H9 (cell line): ENCODE data around the gene HECA. TPM values are rescaled to one million over a fixed set of nuclear protein-coding genes. Genes with fewer than 3 reads are reported as not detected.

ENCODE experiments used
- DNase-seq: peaks from one replicate; pipeline ENCODE4 v3.0.0-alpha.2; 2017
- H2AFZ ChIP-seq: one replicate; pipeline ENCODE4 v1.6.1; 2013; ENCODE audit warnings: mild to moderate bottlenecking, low read length, control low read depth, moderate library complexity
- H2AK5ac ChIP-seq: 2 replicates; pipeline ENCODE4 v1.6.1; 2013; ENCODE audit warnings: low read length, control low read depth, mixed read lengths; ENCODE audit not compliant: insufficient read length
- H2BK120ac ChIP-seq: one replicate; pipeline ENCODE4 v1.6.1; 2013; ENCODE audit warnings: low read depth, mild to moderate bottlenecking, low read length, control low read depth, inconsistent platforms; ENCODE audit not compliant: poor library complexity, severe bottlenecking
- H2BK12ac ChIP-seq: 2 replicates; pipeline ENCODE4 v1.6.1; 2013; ENCODE audit warnings: low read length, control low read depth, mixed read lengths, low read depth; ENCODE audit not compliant: insufficient read length
- H2BK15ac ChIP-seq: 2 replicates; pipeline ENCODE4 v1.6.1; 2013; ENCODE audit warnings: low read depth, low read length, control low read depth
- H2BK20ac ChIP-seq: one replicate; pipeline ENCODE4 v1.6.1; 2013; ENCODE audit warnings: low read depth, mild to moderate bottlenecking, low read length, control low read depth, inconsistent platforms; ENCODE audit not compliant: poor library complexity, severe bottlenecking
- H2BK5ac ChIP-seq: 2 replicates; pipeline ENCODE4 v1.6.1; 2013; ENCODE audit warnings: low read length, control low read depth, mixed read lengths; ENCODE audit not compliant: insufficient read length
- H3K14ac ChIP-seq: 2 replicates; pipeline ENCODE4 v1.6.1; 2013; ENCODE audit warnings: low read length, control low read depth; ENCODE audit not compliant: insufficient read depth
- H3K18ac ChIP-seq: 2 replicates; pipeline ENCODE4 v1.6.1; 2013; ENCODE audit warnings: low read depth, mild to moderate bottlenecking, mixed read lengths, low read length, control low read depth; ENCODE audit not compliant: insufficient read length
- H3K23ac ChIP-seq: 2 replicates; pipeline ENCODE4 v1.6.1; 2013; ENCODE audit warnings: low read length, control low read depth, mixed read lengths, low read depth; ENCODE audit not compliant: insufficient read length
- H3K23me2 ChIP-seq: 2 replicates; pipeline ENCODE4 v1.6.1; 2013; ENCODE audit warnings: low read depth, mild to moderate bottlenecking, mixed read lengths, low read length, control low read depth; ENCODE audit not compliant: insufficient read length, poor library complexity, severe bottlenecking
- H3K27ac ChIP-seq: 2 replicates; pipeline ENCODE4 v1.5.1; 2013; ENCODE audit warnings: low read length, control low read depth, mixed read lengths, low read depth; ENCODE audit not compliant: insufficient read length
- H3K27me3 ChIP-seq: 2 replicates; pipeline ENCODE4 v1.6.1; 2013; ENCODE audit warnings: low read length, control low read depth, inconsistent platforms; ENCODE audit not compliant: insufficient read depth
- H3K4ac ChIP-seq: 2 replicates; pipeline ENCODE4 v1.6.1; 2013; ENCODE audit warnings: low read depth, mild to moderate bottlenecking, control low read depth, inconsistent platforms, low read length, moderate library complexity
- H3K4me1 ChIP-seq: 2 replicates; pipeline ENCODE4 v1.6.1; 2013; ENCODE audit warnings: low read length, control low read depth, inconsistent platforms; ENCODE audit not compliant: insufficient read depth
- H3K4me2 ChIP-seq: 2 replicates; pipeline ENCODE4 v1.6.1; 2013; ENCODE audit warnings: low read length, control low read depth, mixed read lengths; ENCODE audit not compliant: insufficient read length, insufficient read depth
- H3K56ac ChIP-seq: 2 replicates; pipeline ENCODE4 v1.6.1; 2013; ENCODE audit warnings: low read depth, mild to moderate bottlenecking, mixed read lengths, low read length, control low read depth; ENCODE audit not compliant: insufficient read length
- H3K79me1 ChIP-seq: 2 replicates; pipeline ENCODE4 v1.6.1; 2013; ENCODE audit warnings: low read depth, mild to moderate bottlenecking, moderate library complexity, low read length, control low read depth, inconsistent platforms; ENCODE audit not compliant: insufficient read depth, poor library complexity, severe bottlenecking
- H3K79me2 ChIP-seq: 2 replicates; pipeline ENCODE4 v1.6.1; 2013; ENCODE audit warnings: low read length, control low read depth, inconsistent platforms; ENCODE audit not compliant: insufficient read depth
- H3K9ac ChIP-seq: 2 replicates; pipeline ENCODE4 v1.6.1; 2013; ENCODE audit warnings: low read length, control low read depth, mixed read lengths; ENCODE audit not compliant: insufficient read length; ENCODE audit errors: extremely low read depth
- H3K9me3 ChIP-seq: one replicate; pipeline ENCODE4 v1.6.1; 2013; ENCODE audit warnings: low read depth, low read length, inconsistent platforms; ENCODE audit not compliant: control insufficient read depth
- H3T11ph ChIP-seq: one replicate; pipeline ENCODE4 v1.6.1; 2013; ENCODE audit warnings: mild to moderate bottlenecking, low read length, control low read depth, inconsistent platforms
- H4K20me1 ChIP-seq: one replicate; pipeline ENCODE4 v1.6.1; 2013; ENCODE audit not compliant: control insufficient read depth, insufficient read length, insufficient read depth
- H4K5ac ChIP-seq: 2 replicates; pipeline ENCODE4 v1.6.1; 2013; ENCODE audit warnings: low read depth, mild to moderate bottlenecking, mixed read lengths, low read length, control low read depth; ENCODE audit not compliant: insufficient read length
- H4K8ac ChIP-seq: replicated peaks from 2 replicates; pipeline ENCODE4 v1.6.1; 2013; ENCODE audit warnings: low read length, control low read depth, mixed read lengths, low read depth; ENCODE audit not compliant: insufficient read length
- H4K91ac ChIP-seq: 2 replicates; pipeline ENCODE4 v1.6.1; 2013; ENCODE audit warnings: low read depth, mild to moderate bottlenecking, moderate library complexity, mixed read lengths, low read length, control low read depth; ENCODE audit not compliant: insufficient read length
- H3K27ac Mint-ChIP-seq, 3 experiments: 2 replicates in 2 of 3; 3 replicates in 1 of 3; pipeline ENCODE4 v1.8.0; 2020 to 2021; ENCODE audit warnings: mixed read lengths in 3 of 3, mild to moderate bottlenecking in 1 of 3, moderate library complexity in 1 of 3
- H3K27me3 Mint-ChIP-seq: 2 replicates; pipeline ENCODE4 v1.8.0; 2021; ENCODE audit warnings: low read depth, mild to moderate bottlenecking, moderate library complexity, mixed read lengths
- H3K36me3 Mint-ChIP-seq, 3 experiments: 2 replicates in 2 of 3; 3 replicates in 1 of 3; pipeline ENCODE4 v1.8.0; 2020 to 2021; ENCODE audit warnings: low read depth in 3 of 3, mixed read lengths in 3 of 3; ENCODE audit not compliant: insufficient read depth in 1 of 3
- H3K4me1 Mint-ChIP-seq, 2 experiments: 2 replicates each; pipeline ENCODE4 v1.8.0; 2020; ENCODE audit warnings: mixed read lengths in 2 of 2
- H3K4me3 Mint-ChIP-seq, 2 experiments: 2 replicates in 1 of 2; 3 replicates in 1 of 2; pipeline ENCODE4 v1.8.0; 2020 to 2021; ENCODE audit warnings: mild to moderate bottlenecking in 2 of 2, mixed read lengths in 2 of 2, moderate library complexity in 1 of 2
- H3K9me3 Mint-ChIP-seq, 2 experiments: 2 replicates in 1 of 2; 3 replicates in 1 of 2; pipeline ENCODE4 v1.8.0; 2020; ENCODE audit warnings: mild to moderate bottlenecking in 2 of 2, mixed read lengths in 2 of 2, moderate library complexity in 1 of 2
- CTCF ChIP-seq: fragments of 200-600 bp; sonication (generic); conservative IDR thresholded peaks from 3 replicates; pipeline ENCODE4 v1.8.0; 2021; ENCODE audit warnings: antibody characterized with exemption, mild to moderate bottlenecking
- WGBS: extraction: QIAGEN DNeasy Blood & Tissue Kit; methylation state at CpG from one replicate; pipeline ENCODE4 v1.1.7; 2013; ENCODE audit warnings: missing lambda C conversion rate, low lambda C conversion rate, mixed read lengths; ENCODE audit not compliant: insufficient read length; ENCODE audit errors: extremely low coverage; 5-methylcytosine and 5-hydroxymethylcytosine counted together
- total RNA-seq: library from RNA; stranded (reverse); gene quantifications from 2 replicates; pipeline ENCODE4 v1.2.1, GENCODE V29; 2021

The HECA gene
- total RNA-seq, 1 experiment from 2014 or later, result 4.8 TPM

GRCh38 chr6:139112561-139112960 is 22.3 kb upstream of the HECA start:
- no peaks in the 10 kb centered on the region for H3K27me3 Mint-ChIP-seq
- peaks cover 8 to 9% of the 10 kb centered on the region in 2 experiments for H3K4me1 Mint-ChIP-seq
- Histone ChIP-seq H2BK12ac (no peak overlapping the region), H3K4me1 (no peaks in the 10 kb centered on the region), H2BK20ac (no peak overlapping the region), H4K20me1 (no peaks in the 10 kb centered on the region), H3K4me2 (no peak overlapping the region), H3K18ac (no peak overlapping the region), H4K8ac (no peak overlapping the region), H3K27ac (no peak overlapping the region), H3K27me3 (no peaks in the 10 kb centered on the region), H2AK5ac (no peak overlapping the region), H3K79me1 (no peaks in the 10 kb centered on the region), H3K23me2 (no peaks in the 10 kb centered on the region), H2BK120ac (no peak overlapping the region), H3K14ac (no peak overlapping the region), H4K91ac (no peak overlapping the region), H3K79me2 (no peaks in the 10 kb centered on the region), H2BK15ac (no peak overlapping the region), H2BK5ac (no peak overlapping the region), H3K9ac (no peak overlapping the region), H2AFZ (no peak overlapping the region), H4K5ac (no peak overlapping the region), H3K23ac (no peak overlapping the region), H3K9me3 (no peaks in the 10 kb centered on the region), H3K4ac (no peak overlapping the region), H3T11ph (no peak overlapping the region), H3K56ac (no peak overlapping the region)
- no peaks in the 10 kb centered on the region for H3K9me3 Mint-ChIP-seq
- no peak overlapping the region for H3K4me3 Mint-ChIP-seq
- DNase-seq, result no peak
- no peak for TF ChIP-seq CTCF
- no peaks in the 10 kb centered on the region for H3K36me3 Mint-ChIP-seq
- no peak overlapping the region for H3K27ac Mint-ChIP-seq
- WGBS, result no CpG with 5 or more reads among the region's 7 CpGs
